Activated CD8-positive, alpha-beta T cell treated with anti-CD3 and anti-CD28 coated beads, Interleukin-2, amount 10 ng/mL, durations not matched to agents 7 days and 5 days (primary cell): ENCODE data around the gene AOPEP. TPM values are rescaled to one million over a fixed set of nuclear protein-coding genes. Genes with fewer than 3 reads are reported as not detected.

Source experiments
- ATAC-seq: fragments of 150-1000 bp; cut with Tn5 transposase; one replicate; pipeline ENCODE4 v1.10.0; 2021; ENCODE audit warnings: moderate library complexity
- CTCF ChIA-PET: fragments of 350-600 bp; sonication (Branson Sonifier 250); formaldehyde crosslinking; loops from one replicate; lab custom pipeline; 2021; ENCODE audit warnings: antibody characterized with exemption; lab: Charles Lee
- POLR2A ChIA-PET: fragments of 350-600 bp; sonication (Branson Sonifier 250); formaldehyde crosslinking; loops from one replicate; lab custom pipeline; 2021; ENCODE audit warnings: antibody characterized with exemption; lab: Charles Lee
- DNase-seq: peaks from one replicate; pipeline ENCODE4 v3.0.0-alpha.2; 2020
- H3K27ac Mint-ChIP-seq: one replicate; pipeline ENCODE4 v1.8.0; 2021; ENCODE audit warnings: mild to moderate bottlenecking, mixed read lengths
- H3K27me3 Mint-ChIP-seq: one replicate; pipeline ENCODE4 v1.8.0; 2021; ENCODE audit warnings: low read depth, mixed read lengths
- H3K36me3 Mint-ChIP-seq: one replicate; pipeline ENCODE4 v1.8.0; 2021; ENCODE audit warnings: low read depth, mixed read lengths
- H3K4me1 Mint-ChIP-seq: one replicate; pipeline ENCODE4 v1.8.0; 2021; ENCODE audit warnings: low read depth, mixed read lengths
- H3K4me3 Mint-ChIP-seq: one replicate; pipeline ENCODE4 v1.8.0; 2021; ENCODE audit warnings: mild to moderate bottlenecking, mixed read lengths
- H3K9me3 Mint-ChIP-seq: one replicate; pipeline ENCODE4 v1.8.0; 2022; ENCODE audit warnings: mixed read lengths; ENCODE audit not compliant: insufficient read depth
- total RNA-seq, 2 experiments: library from RNA; stranded (reverse); gene quantifications; one replicate each; pipeline ENCODE4 v1.2.3, GENCODE V29; 2021

The AOPEP gene
- total RNA-seq, 2 experiments from 2014 or later, result 7.2 to 8.9 TPM

GRCh38 chr9:95007226-95007869, 280.8 kb downstream of the AOPEP start:
- peaks cover 4% of the 10 kb centered on the region for H3K4me1 Mint-ChIP-seq
- ATAC-seq (no peak), DNase-seq (no peak)
- ChIA-PET POLR2A (no interaction called here), CTCF (interaction anchor here (0.9 to 1.3 kb wide), 2 partner anchors 10 to 11 kb away, joined by 3 read pairs; no protein-coding TSS in a partner anchor)
- H3K27me3 Mint-ChIP-seq, result peaks cover 44% of the 10 kb centered on the region
- no peak overlapping the region for H3K4me3 Mint-ChIP-seq
- H3K36me3 Mint-ChIP-seq, result no peaks in the 10 kb centered on the region
- no peaks in the 10 kb centered on the region for H3K9me3 Mint-ChIP-seq
- H3K27ac Mint-ChIP-seq, result no peak overlapping the region

GRCh38 chr9:95008151-95008771, 281.8 kb downstream of the AOPEP start:
- peaks cover 35% of the 10 kb centered on the region for H3K27me3 Mint-ChIP-seq
- no peak for DNase-seq
- H3K4me3 Mint-ChIP-seq, result no peak overlapping the region
- ChIA-PET CTCF (interaction anchor here (0.9 to 1.3 kb wide), 2 partner anchors 9 to 12 kb away, joined by 3 read pairs; no protein-coding TSS in a partner anchor), POLR2A (interaction anchor here (0.6 kb wide), 1 partner anchor 1585 kb away, joined by 3 read pairs; no protein-coding TSS in a partner anchor)
- ATAC-seq, result no peak
- no peaks in the 10 kb centered on the region for H3K9me3 Mint-ChIP-seq
- no peak overlapping the region for H3K27ac Mint-ChIP-seq
- no peaks in the 10 kb centered on the region for H3K36me3 Mint-ChIP-seq
- H3K4me1 Mint-ChIP-seq, result peaks cover 4% of the 10 kb centered on the region

GRCh38 chr9:95009459-95009858, 283.0 kb downstream of the AOPEP start:
- no peak overlapping the region for H3K4me3 Mint-ChIP-seq
- DNase-seq, result no peak
- no peak for ATAC-seq
- no peaks in the 10 kb centered on the region for H3K36me3 Mint-ChIP-seq
- POLR2A ChIA-PET, result no interaction called here
- H3K9me3 Mint-ChIP-seq, result no peaks in the 10 kb centered on the region
- no peak overlapping the region for H3K27ac Mint-ChIP-seq
- peaks cover 29% of the 10 kb centered on the region for H3K27me3 Mint-ChIP-seq
- peaks cover 2% of the 10 kb centered on the region for H3K4me1 Mint-ChIP-seq
- CTCF ChIA-PET, result no interaction called here

GRCh38 chr9:95010431-95010838, 283.9 kb downstream of the AOPEP start:
- H3K27ac Mint-ChIP-seq, result no peak overlapping the region
- DNase-seq, result no peak
- H3K4me1 Mint-ChIP-seq, result peaks cover 2% of the 10 kb centered on the region
- no peaks in the 10 kb centered on the region for H3K36me3 Mint-ChIP-seq
- no peak for ATAC-seq
- no peak overlapping the region for H3K4me3 Mint-ChIP-seq
- peaks cover 27% of the 10 kb centered on the region for H3K27me3 Mint-ChIP-seq
- no peaks in the 10 kb centered on the region for H3K9me3 Mint-ChIP-seq
- POLR2A ChIA-PET, result no interaction called here
- CTCF ChIA-PET, result no interaction called here

GRCh38 chr9:95012035-95012708, 285.7 kb downstream of the AOPEP start:
- no peak overlapping the region for H3K27ac Mint-ChIP-seq
- ATAC-seq, result no peak
- no peaks in the 10 kb centered on the region for H3K36me3 Mint-ChIP-seq
- H3K4me3 Mint-ChIP-seq, result no peak overlapping the region
- H3K9me3 Mint-ChIP-seq, result no peaks in the 10 kb centered on the region
- ChIA-PET CTCF (interaction anchor here (0.7 kb wide), 1 partner anchor 156 kb away, joined by 3 read pairs; no protein-coding TSS in a partner anchor), POLR2A (no interaction called here)
- H3K27me3 Mint-ChIP-seq, result peaks cover 13% of the 10 kb centered on the region
- H3K4me1 Mint-ChIP-seq, result no peaks in the 10 kb centered on the region
- no peak for DNase-seq

- H3K4me1 Mint-ChIP-seq, result no peaks in the 10 kb centered on the region
- DNase-seq, result no peak
- no peaks in the 10 kb centered on the region for H3K9me3 Mint-ChIP-seq
- no peak overlapping the region for H3K27ac Mint-ChIP-seq
- CTCF ChIA-PET, result no interaction called here
- H3K27me3 Mint-ChIP-seq, result peaks cover 7% of the 10 kb centered on the region
- no peaks in the 10 kb centered on the region for H3K36me3 Mint-ChIP-seq
- no peak overlapping the region for H3K4me3 Mint-ChIP-seq
- POLR2A ChIA-PET, result no interaction called here
- ATAC-seq, result no peak
Observed at GRCh38 chr9:95012902-95013301, 286.4 kb downstream of the AOPEP start.

GRCh38 chr9:95014917-95015316, 288.4 kb downstream of the AOPEP start:
- POLR2A ChIA-PET, result no interaction called here
- Mint-ChIP-seq H3K4me3 (no peak overlapping the region), H3K27me3 (no peaks in the 10 kb centered on the region), H3K27ac (no peak overlapping the region), H3K9me3 (no peaks in the 10 kb centered on the region), H3K36me3 (no peaks in the 10 kb centered on the region), H3K4me1 (peaks cover 8% of the 10 kb centered on the region)
- no peak for DNase-seq
- CTCF ChIA-PET, result no interaction called here
- ATAC-seq, result no peak

GRCh38 chr9:95015569-95015968, 289.1 kb downstream of the AOPEP start:
- ATAC-seq (no peak), DNase-seq (no peak)
- CTCF ChIA-PET, result no interaction called here
- H3K9me3 Mint-ChIP-seq, result no peaks in the 10 kb centered on the region
- H3K27me3 Mint-ChIP-seq, result no peaks in the 10 kb centered on the region
- no peaks in the 10 kb centered on the region for H3K36me3 Mint-ChIP-seq
- H3K4me1 Mint-ChIP-seq, result peaks cover 8% of the 10 kb centered on the region
- H3K27ac Mint-ChIP-seq, result no peak overlapping the region
- H3K4me3 Mint-ChIP-seq, result no peak overlapping the region
- POLR2A ChIA-PET, result no interaction called here

GRCh38 chr9:95017062-95017461, 290.6 kb downstream of the AOPEP start:
- Mint-ChIP-seq H3K36me3 (no peaks in the 10 kb centered on the region), H3K27me3 (no peaks in the 10 kb centered on the region), H3K4me1 (peaks cover 8% of the 10 kb centered on the region), H3K4me3 (no peak overlapping the region), H3K9me3 (no peaks in the 10 kb centered on the region), H3K27ac (no peak overlapping the region)
- ChIA-PET POLR2A (no interaction called here), CTCF (interaction anchor here (1.0 kb wide), 1 partner anchor 9 kb away, joined by 3 read pairs; no protein-coding TSS in a partner anchor)
- DNase-seq (no peak), ATAC-seq (no peak)

- Mint-ChIP-seq H3K4me1 (peaks cover 8% of the 10 kb centered on the region), H3K27me3 (no peaks in the 10 kb centered on the region), H3K36me3 (no peaks in the 10 kb centered on the region), H3K9me3 (no peaks in the 10 kb centered on the region), H3K27ac (no peak overlapping the region), H3K4me3 (no peak overlapping the region)
- DNase-seq (no peak), ATAC-seq (no peak)
- ChIA-PET CTCF (interaction anchor here (1.0 kb wide), 1 partner anchor 10 kb away, joined by 3 read pairs; no protein-coding TSS in a partner anchor), POLR2A (no interaction called here)
Observed at GRCh38 chr9:95017661-95018060, 291.2 kb downstream of the AOPEP start.

GRCh38 chr9:95018099-95018936, 291.8 kb downstream of the AOPEP start:
- POLR2A ChIA-PET, result no interaction called here
- peak; percentile 44 for ATAC-seq
- no peaks in the 10 kb centered on the region for H3K9me3 Mint-ChIP-seq
- no peaks in the 10 kb centered on the region for H3K27me3 Mint-ChIP-seq
- no peak overlapping the region for H3K4me3 Mint-ChIP-seq
- peaks cover 8% of the 10 kb centered on the region for H3K4me1 Mint-ChIP-seq
- CTCF ChIA-PET, result no interaction called here
- H3K27ac Mint-ChIP-seq, result no peak overlapping the region
- no peaks in the 10 kb centered on the region for H3K36me3 Mint-ChIP-seq
- peak; percentile 34 for DNase-seq
